H1 (cell line): Measurements from ENCODE around the gene PRKRIP1. TPM values are rescaled to one million over a fixed set of nuclear protein-coding genes. Genes with fewer than 3 reads are reported as not detected.
"Not testable (repeated sequence)": the region's sequence is repeated elsewhere in the genome, so short reads cannot be mapped to it uniquely, and the experiment has no call there.

Experiments used
- CTCF ChIA-PET: fragments of 300-600 bp; sonication (Branson Sonifier 250); formaldehyde crosslinking; loops from one replicate; lab custom pipeline; 2021; ENCODE audit not compliant: partially characterized antibody; lab: Charles Lee
- POLR2A ChIA-PET: fragments of 300-600 bp; sonication (Branson Sonifier 250); formaldehyde crosslinking; loops from one replicate; lab custom pipeline; 2021; ENCODE audit warnings: inconsistent platforms; ENCODE audit not compliant: partially characterized antibody; lab: Charles Lee
- DNase-seq, 2 experiments: peaks; one replicate each; pipeline versions ENCODE4 v3.0.0 to v3.0.0-alpha.2; 2010 to 2022; ENCODE audit warnings: low spot score in 2 of 2, low read depth in 1 of 2, mixed read lengths in 1 of 2
- FAIRE-seq: peaks from 2 replicates; lab custom pipeline; 2011; peaks lifted over from hg19 to GRCh38; lab: Jason Lieb, UNC
- H2AFZ ChIP-seq: 2 replicates; pipeline ENCODE4 v1.8.1; 2012; ENCODE audit warnings: low read length, inconsistent platforms
- H2AK5ac ChIP-seq: 2 replicates; pipeline ENCODE4 v1.6.1; 2013; ENCODE audit warnings: low read depth, low read length
- H2BK120ac ChIP-seq: replicated peaks from 2 replicates; pipeline ENCODE3; 2013; ENCODE audit warnings: low read depth, low read length, inconsistent platforms
- H2BK12ac ChIP-seq: 2 replicates; pipeline ENCODE4 v1.6.1; 2013; ENCODE audit warnings: low read depth, low read length
- H2BK15ac ChIP-seq: 2 replicates; pipeline ENCODE4 v1.6.1; 2013; ENCODE audit warnings: low read length
- H2BK20ac ChIP-seq: 2 replicates; pipeline ENCODE4 v1.6.1; 2013; ENCODE audit warnings: low read length
- H2BK5ac ChIP-seq: 2 replicates; pipeline ENCODE4 v1.6.1; 2013; ENCODE audit warnings: low read depth, low read length
- H3K14ac ChIP-seq: 2 replicates; pipeline ENCODE4 v1.6.1; 2013; ENCODE audit warnings: inconsistent platforms; ENCODE audit not compliant: insufficient read length
- H3K18ac ChIP-seq: 2 replicates; pipeline ENCODE4 v1.6.1; 2013; ENCODE audit warnings: low read length; ENCODE audit errors: extremely low read depth
- H3K23ac ChIP-seq: 2 replicates; pipeline ENCODE4 v1.6.1; 2013; ENCODE audit warnings: inconsistent platforms; ENCODE audit not compliant: insufficient read length
- H3K23me2 ChIP-seq: 2 replicates; pipeline ENCODE4 v1.6.1; 2013; ENCODE audit warnings: low read depth, low read length
- H3K27ac ChIP-seq: 2 replicates; pipeline ENCODE4 v1.6.1; 2011; ENCODE audit warnings: low read depth, low read length, inconsistent platforms
- H3K27me3 ChIP-seq, 4 experiments: replicated peaks in 1 of 4; 1 replicate in 1 of 4; 2 replicates in 3 of 4; pipeline versions ENCODE4 v1.6.1 to v1.8.1; 2011 to 2013; ENCODE audit warnings: low read length in 3 of 4, mild to moderate bottlenecking in 3 of 4, inconsistent platforms in 2 of 4, mixed read lengths in 2 of 4, moderate library complexity in 1 of 4; ENCODE audit not compliant: control insufficient read depth in 3 of 4, insufficient read depth in 3 of 4; ENCODE audit errors: extremely low read depth in 1 of 4
- H3K36me3 ChIP-seq, 4 experiments: 2 replicates each; pipeline versions ENCODE4 v1.6.1 to v1.8.1; 2011 to 2013; ENCODE audit warnings: mild to moderate bottlenecking in 4 of 4, low read length in 3 of 4, moderate library complexity in 2 of 4, control low read depth in 1 of 4, inconsistent platforms in 1 of 4; ENCODE audit not compliant: insufficient read depth in 4 of 4, control insufficient read depth in 2 of 4
- H3K4ac ChIP-seq: replicated peaks from 2 replicates; pipeline ENCODE3; 2013; ENCODE audit warnings: low read length, low read depth, mixed read lengths, inconsistent platforms; ENCODE audit not compliant: insufficient read length
- H3K4me1 ChIP-seq, 4 experiments: replicated peaks in 1 of 4; 1 replicate in 1 of 4; 2 replicates in 3 of 4; pipeline versions ENCODE4 v1.6.1 to v1.8.1; 2011 to 2013; ENCODE audit warnings: low read length in 3 of 4, inconsistent platforms in 2 of 4, mixed read lengths in 1 of 4; ENCODE audit not compliant: insufficient read depth in 4 of 4, control insufficient read depth in 3 of 4
- H3K4me2 ChIP-seq, 2 experiments: 2 replicates each; pipeline versions ENCODE4 v1.6.1 to v1.8.1; 2011 to 2013; ENCODE audit warnings: low read depth in 2 of 2, low read length in 2 of 2, control low read depth in 1 of 2, inconsistent platforms in 1 of 2, mild to moderate bottlenecking in 1 of 2; ENCODE audit not compliant: insufficient read depth in 1 of 2
- H3K4me3 ChIP-seq, 4 experiments: fragments of 200-600, 300-600 bp in 1 of 4; sonication (generic), shearing (Covaris generic), sonication (Bioruptor Twin) in 1 of 4; 2 replicates each; pipeline versions ENCODE4 v1.5.1 to v1.8.1; 2011 to 2016; ENCODE audit warnings: low read length in 4 of 4, low read depth in 3 of 4, control low read depth in 2 of 4, inconsistent platforms in 2 of 4, mild to moderate bottlenecking in 2 of 4, mixed read lengths in 1 of 4, moderate library complexity in 1 of 4; ENCODE audit not compliant: insufficient read depth in 2 of 4; ENCODE audit errors: extremely low read depth in 1 of 4
- H3K56ac ChIP-seq: replicated peaks from 2 replicates; pipeline ENCODE3; 2013; ENCODE audit warnings: low read depth, mild to moderate bottlenecking, mixed read lengths, low read length, inconsistent platforms; ENCODE audit not compliant: insufficient read length
- H3K79me1 ChIP-seq: 2 replicates; pipeline ENCODE4 v1.6.1; 2013; ENCODE audit warnings: low read depth, low read length, control low read depth
- H3K79me2 ChIP-seq, 2 experiments: 2 replicates each; pipeline versions ENCODE4 v1.6.1 to v1.8.1; 2012 to 2013; ENCODE audit warnings: low read length in 2 of 2, mild to moderate bottlenecking in 2 of 2, inconsistent platforms in 1 of 2; ENCODE audit not compliant: insufficient read depth in 2 of 2, control insufficient read depth in 1 of 2
- H3K9ac ChIP-seq, 4 experiments: replicated peaks in 1 of 4; 1 replicate in 1 of 4; 2 replicates in 3 of 4; pipeline versions ENCODE4 v1.6.1 to v1.8.1; 2011 to 2013; ENCODE audit warnings: low read depth in 3 of 4, low read length in 3 of 4, control low read depth in 2 of 4, mild to moderate bottlenecking in 2 of 4, moderate library complexity in 2 of 4, inconsistent platforms in 1 of 4; ENCODE audit errors: extremely low read depth in 1 of 4
- H3K9me3 ChIP-seq, 2 experiments: 2 replicates each; pipeline versions ENCODE4 v1.6.1 to v1.8.1; 2012 to 2013; ENCODE audit warnings: mild to moderate bottlenecking in 2 of 2, moderate library complexity in 2 of 2, control low read depth in 1 of 2, inconsistent platforms in 1 of 2, low read depth in 1 of 2, low read length in 1 of 2, mixed read lengths in 1 of 2; ENCODE audit not compliant: insufficient read depth in 2 of 2
- H4K20me1 ChIP-seq, 2 experiments: replicated peaks in 1 of 2; 2 replicates each; pipeline versions ENCODE3 to v1.8.1; 2011 to 2013; ENCODE audit warnings: inconsistent platforms in 2 of 2, low read length in 2 of 2, mild to moderate bottlenecking in 1 of 2; ENCODE audit not compliant: insufficient read depth in 2 of 2, control insufficient read depth in 1 of 2
- H4K5ac ChIP-seq: 2 replicates; pipeline ENCODE4 v1.6.1; 2013; ENCODE audit warnings: low read length, low read depth, mixed read lengths, inconsistent platforms; ENCODE audit not compliant: insufficient read length
- H4K8ac ChIP-seq: 2 replicates; pipeline ENCODE4 v1.8.0; 2013; ENCODE audit warnings: mild to moderate bottlenecking, moderate library complexity, low read length, inconsistent platforms; ENCODE audit not compliant: insufficient read depth; ENCODE audit errors: extremely low read depth
- H4K91ac ChIP-seq: replicated peaks from 2 replicates; pipeline ENCODE3; 2013; ENCODE audit warnings: low read length, mixed read lengths, inconsistent platforms; ENCODE audit not compliant: insufficient read length
- WGBS, 2 experiments: shearing (Covaris generic) in 1 of 2; methylation state at CpG; one replicate each; pipeline versions ENCODE4 v1.1.6 to v1.1.7; 2013 to 2015; ENCODE audit warnings: low lambda C conversion rate in 2 of 2, mixed read lengths in 2 of 2, inconsistent platforms in 1 of 2, low coverage in 1 of 2, missing lambda C conversion rate in 1 of 2; ENCODE audit not compliant: insufficient replicate concordance in 2 of 2, insufficient coverage in 1 of 2, insufficient read length in 1 of 2; ENCODE audit errors: extremely low coverage in 1 of 2, missing lambda C conversion rate in 1 of 2; 5-methylcytosine and 5-hydroxymethylcytosine counted together
- polyA plus RNA-seq, 7 experiments: library from polyadenylated mRNA; depleted of rRNA in 3 of 7; stranded (reverse) in 5 of 7; unstranded in 2 of 7; fragments of >200 nt in 5 of 7; fragments of 200-250 nt in 2 of 7; gene quantifications; 1 replicate in 5 of 7; 2 replicates in 1 of 7; 4 replicates in 1 of 7; pipeline versions ENCODE4 v1.2.1 to v1.2.3, GENCODE V29; 2011 to 2013; ENCODE audit warnings: missing spikeins in 2 of 7, mixed read lengths in 2 of 7
- total RNA-seq: library from RNA; stranded (reverse); fragmentation: NEBNext Ultra II Directional; extraction: Animal tissue kit (Norgen Biotek cat#: 25700); gene quantifications from 2 replicates; pipeline ENCODE4 v1.2.1, GENCODE V29; 2021

PRKRIP1 gene
- total and polyA plus RNA-seq, 2 of the 8 experiments (the other 6 are each of a cell fraction or from before 2014, with no cell fraction given), result 11.1 to 22.0 TPM

DNA sequence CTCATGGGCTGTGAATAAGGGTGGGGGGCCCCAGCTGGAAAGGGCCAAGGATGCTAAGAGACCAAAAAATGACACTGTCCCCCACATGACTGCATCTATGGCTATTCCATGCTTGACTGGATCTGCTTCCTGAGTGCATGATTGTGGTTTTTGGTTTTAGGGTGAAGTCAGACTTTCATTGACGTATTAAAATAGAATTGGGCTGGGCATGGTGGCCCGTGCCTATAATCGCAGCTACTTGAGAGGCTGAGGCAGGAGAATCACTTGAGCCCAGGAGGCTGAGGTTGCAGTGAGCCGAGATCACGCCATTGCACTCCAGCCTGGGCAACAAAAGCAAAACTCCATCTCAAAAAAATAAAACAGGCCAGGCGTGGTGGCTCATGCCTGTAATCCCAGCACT lies 12.4 kb downstream of the PRKRIP1 start:
- H3K4me3 ChIP-seq, H3K4me2 ChIP-seq, FAIRE-seq, H3K4ac ChIP-seq, H2BK12ac ChIP-seq, H3K4me1 ChIP-seq, H3K9ac ChIP-seq, H3K56ac ChIP-seq, H3K27ac ChIP-seq, H3K18ac ChIP-seq, H2BK5ac ChIP-seq, H3K14ac ChIP-seq, H4K91ac ChIP-seq, H3K9me3 ChIP-seq, H4K8ac ChIP-seq, H3K23me2 ChIP-seq, DNase-seq, H2AFZ ChIP-seq, H3K23ac ChIP-seq, H3K79me1 ChIP-seq, H3K79me2 ChIP-seq, H3K27me3 ChIP-seq, H2AK5ac ChIP-seq, H2BK20ac ChIP-seq, H2BK15ac ChIP-seq, H2BK120ac ChIP-seq, H4K5ac ChIP-seq: not testable (repeated sequence)
- ChIA-PET POLR2A (interaction anchor here (1.2 kb wide), 1 partner anchor 16 kb away, joined by 3 read pairs; no protein-coding TSS in a partner anchor), CTCF (interaction anchor here (1.5 kb wide), 1 partner anchor 12 kb away, joined by 5 read pairs; the partner anchor contains the start of gene PRKRIP1)
- H3K36me3 ChIP-seq, result peaks cover 21 to 54% (median 43%) of the 10 kb centered on the region in 4 experiments
- 94% methylated on average over 6 of the region's 6 CpGs; no CpG with 5 or more reads in 1 of the 2 experiments for WGBS, 2 experiments
- peaks cover 0 to 12% of the 10 kb centered on the region in 2 experiments for H4K20me1 ChIP-seq
